ENCODE data around the gene FAM25A.
"Not testable (repeated sequence)": the region's sequence is repeated elsewhere in the genome, so short reads cannot be mapped to it uniquely, and the experiment has no call there.

The FAM25A gene

DNA sequence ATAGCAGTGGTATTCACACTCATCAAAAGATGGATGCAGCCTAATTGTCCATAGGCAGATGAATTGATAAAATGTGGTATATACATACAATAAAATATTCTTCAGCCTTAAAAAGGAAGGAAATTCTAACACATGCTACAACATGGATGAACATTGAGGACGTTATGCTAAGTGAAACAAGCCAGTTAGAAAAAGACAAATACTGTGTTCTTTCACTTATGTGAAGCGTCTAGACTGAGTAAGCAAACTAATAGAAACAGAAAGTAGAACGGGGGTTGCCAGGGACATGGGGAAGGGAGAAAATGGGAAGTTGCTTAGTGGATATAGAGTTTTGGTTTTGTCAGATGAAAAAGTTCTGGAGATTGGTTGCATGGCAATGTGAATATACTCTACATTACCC, 6.6 kb upstream of the FAM25A start:
- DNase-seq (ENCODE audit: low read depth in 2 of 2) = not testable (repeated sequence)

DNA sequence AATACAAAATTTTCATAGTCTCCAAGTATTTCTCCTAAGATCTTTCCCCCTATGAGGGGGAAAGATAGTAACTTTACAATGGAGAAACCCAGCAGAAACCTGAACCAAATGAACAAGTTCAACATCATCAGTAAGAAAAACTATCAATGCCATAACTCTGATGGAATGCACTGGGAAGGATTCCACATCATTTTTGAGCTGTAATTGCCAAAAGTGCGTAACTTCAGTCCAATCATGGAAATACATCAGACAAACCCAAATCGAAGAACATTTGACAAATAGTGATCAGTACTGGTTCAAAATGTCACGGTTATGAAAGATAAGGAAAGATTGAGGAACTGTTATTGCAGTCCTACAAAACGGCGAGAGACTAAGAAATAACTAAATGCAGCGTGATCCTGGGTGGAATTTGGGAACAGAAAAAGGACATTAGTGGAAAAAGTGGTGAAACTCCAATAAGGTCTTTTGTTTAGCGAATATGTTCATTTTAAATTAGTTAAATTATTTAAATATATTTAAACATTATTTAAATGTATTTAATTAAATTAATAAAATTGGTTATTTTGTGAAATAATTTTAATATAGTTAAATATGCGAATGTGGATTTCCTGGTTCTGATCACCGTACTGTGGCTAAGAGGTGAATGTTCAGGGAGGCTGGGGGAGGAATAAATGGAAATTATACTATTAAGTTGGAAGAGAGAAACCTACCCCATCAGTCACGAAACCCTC, 4.9 kb upstream of the FAM25A start:
- not testable (repeated sequence) for DNase-seq (ENCODE audit: low read depth in 2 of 2)

DNA sequence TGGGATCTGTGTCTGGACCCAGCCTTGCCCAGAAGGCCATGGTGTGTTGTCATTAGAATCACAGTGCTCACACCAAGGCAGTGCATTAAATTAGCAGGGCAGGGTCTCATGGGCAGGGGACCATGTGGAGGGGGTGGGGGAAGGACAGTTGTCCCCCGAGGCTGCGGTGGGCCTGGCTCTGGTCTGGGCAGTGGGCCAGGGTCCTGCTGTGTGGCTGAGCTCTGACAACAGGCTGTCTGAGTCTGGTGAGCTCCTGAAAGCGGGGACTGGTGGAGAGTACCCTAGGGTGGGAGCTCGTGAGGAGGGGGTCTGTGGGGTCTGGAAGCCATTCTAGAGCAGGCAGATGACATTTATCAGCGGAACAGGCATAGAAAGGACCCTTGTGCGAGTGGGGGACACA, 2.0 kb upstream of the FAM25A start:
- DNase-seq (ENCODE audit: low read depth in 2 of 2) = not testable (repeated sequence)

DNA sequence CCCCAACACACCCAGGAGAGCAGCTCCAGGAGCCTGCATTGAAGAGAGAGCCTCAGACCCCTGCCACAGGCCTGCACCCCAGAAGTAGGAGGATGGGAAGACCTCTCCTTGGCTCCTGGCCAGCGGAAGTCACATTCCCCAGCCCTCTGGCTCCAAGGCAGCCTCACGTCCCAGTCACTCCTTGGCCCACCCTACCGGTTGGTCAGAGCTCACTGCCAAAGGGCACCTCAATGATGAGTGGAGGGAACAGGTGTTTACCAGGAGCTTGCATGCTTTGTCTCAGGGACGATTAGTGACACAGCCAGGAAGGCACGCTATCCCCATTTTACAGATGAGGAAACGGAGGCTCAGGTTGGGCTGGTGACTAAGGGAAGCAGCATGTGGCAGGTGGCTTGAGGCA, 1.0 kb upstream of the FAM25A start:
- DNase-seq (ENCODE audit: low read depth in 2 of 2) = not testable (repeated sequence)

DNA sequence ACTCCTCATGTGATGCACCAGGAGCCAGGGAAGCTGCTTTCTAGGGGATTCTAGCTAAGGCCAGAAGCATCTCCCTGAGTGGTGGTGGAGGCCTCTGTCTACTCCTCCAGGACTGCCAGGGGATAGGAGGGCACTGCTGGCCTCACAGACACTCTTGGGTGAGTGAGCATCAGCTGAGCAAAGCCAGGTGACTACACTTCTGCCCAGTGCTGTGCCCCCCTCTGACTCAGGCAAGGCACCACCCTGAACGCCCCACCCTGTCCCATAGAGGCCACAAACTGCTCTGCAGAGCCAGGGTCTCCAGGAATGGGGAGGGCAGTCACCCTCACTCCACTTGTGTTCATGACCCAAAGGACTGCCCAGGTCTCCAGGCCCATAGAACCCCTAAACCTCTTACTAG, 590 bp upstream of the FAM25A start:
- DNase-seq (ENCODE audit: low read depth in 2 of 2) = not testable (repeated sequence)

DNA sequence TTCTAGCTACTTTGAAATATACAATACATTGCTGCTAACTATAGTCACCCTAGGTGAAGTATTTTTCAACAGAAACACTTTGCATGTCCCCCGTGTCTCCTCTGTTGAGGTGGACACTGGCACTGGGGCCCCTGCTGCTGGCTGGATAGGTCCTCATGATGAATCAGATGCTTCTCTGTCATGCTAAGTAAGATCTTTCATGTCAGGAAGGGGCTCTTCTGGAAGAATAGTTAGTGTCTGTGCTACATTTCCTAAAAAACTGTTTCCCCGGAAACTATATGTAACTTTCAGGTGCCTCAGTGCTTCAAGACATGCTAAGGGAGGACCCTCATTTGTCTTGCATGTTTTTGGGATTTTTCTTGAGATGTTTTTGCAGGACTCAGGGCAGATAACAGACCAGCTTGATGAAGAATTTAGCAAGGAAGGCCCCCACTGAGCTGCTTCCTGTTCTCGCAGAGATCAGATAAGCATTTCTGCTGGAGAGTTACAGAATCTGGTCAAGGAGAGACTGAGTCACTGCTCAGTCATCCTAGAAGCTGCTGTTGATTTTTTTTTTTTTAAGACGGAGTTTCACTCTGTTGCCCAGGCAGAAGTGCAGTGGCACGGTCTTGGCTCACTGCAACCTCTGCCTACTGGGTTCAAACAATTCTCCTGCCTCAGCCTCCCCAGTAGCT, 5.3 kb downstream of the FAM25A start:
- peak; percentile 6 to 17 for DNase-seq (ENCODE audit: low read depth in 2 of 2)

DNA sequence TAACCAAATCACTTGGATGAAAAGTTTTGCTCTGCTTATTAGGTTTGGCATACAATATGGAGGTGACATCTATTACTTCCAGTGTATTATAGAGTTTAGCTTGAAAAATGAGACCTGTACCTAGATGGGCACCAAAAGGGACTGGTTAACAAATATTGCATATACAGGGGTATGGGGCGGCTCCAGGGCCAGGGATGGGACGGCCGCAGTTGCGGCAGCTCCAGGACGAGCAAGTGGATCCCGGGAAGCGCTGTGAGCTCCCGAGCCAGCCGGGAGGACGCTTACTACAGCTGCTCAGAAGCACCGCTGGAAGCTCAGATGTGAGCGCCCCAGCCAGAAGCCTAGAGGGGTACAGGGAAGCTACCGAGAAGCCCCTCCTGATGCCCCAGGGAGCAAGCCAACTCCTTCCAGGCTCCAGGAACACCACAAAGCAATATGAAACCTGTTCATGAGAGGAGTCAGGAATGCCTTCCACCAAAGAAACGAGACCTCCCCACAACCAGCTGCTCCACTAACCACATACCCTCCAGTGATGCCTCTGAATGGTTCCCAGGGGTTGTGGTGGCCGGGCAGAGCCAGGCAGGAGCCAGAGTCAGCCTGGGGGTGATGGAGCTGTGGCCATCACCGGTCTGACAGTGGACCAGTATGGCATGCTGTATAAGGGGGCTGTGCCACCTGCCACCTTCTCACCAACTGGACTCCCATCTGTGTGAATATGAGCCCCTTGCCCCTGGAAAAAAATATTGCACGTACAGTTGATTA, 6.8 kb downstream of the FAM25A start:
- DNase-seq (ENCODE audit: low read depth in 2 of 2) = not testable (repeated sequence)

DNA sequence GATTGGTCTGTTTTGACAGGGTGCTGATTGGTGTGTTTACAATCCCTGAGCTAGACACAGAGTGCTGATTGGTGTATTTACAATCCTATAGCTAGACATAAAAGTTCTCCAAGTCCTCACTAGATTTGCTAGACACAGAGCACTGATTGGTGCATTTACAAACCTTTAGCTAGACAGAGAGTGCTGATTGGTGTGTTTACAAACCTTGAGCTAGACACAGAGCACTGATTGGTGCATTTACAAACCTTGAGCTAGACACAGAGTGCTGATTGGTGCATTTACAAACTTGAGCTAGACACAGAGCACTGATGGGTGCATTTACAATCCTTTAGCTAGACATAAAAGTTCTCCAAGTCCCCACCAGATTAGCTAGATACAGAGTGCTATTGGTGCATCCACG, 10.3 kb downstream of the FAM25A start:
- DNase-seq (ENCODE audit: low read depth in 2 of 2) = not testable (repeated sequence)

DNA sequence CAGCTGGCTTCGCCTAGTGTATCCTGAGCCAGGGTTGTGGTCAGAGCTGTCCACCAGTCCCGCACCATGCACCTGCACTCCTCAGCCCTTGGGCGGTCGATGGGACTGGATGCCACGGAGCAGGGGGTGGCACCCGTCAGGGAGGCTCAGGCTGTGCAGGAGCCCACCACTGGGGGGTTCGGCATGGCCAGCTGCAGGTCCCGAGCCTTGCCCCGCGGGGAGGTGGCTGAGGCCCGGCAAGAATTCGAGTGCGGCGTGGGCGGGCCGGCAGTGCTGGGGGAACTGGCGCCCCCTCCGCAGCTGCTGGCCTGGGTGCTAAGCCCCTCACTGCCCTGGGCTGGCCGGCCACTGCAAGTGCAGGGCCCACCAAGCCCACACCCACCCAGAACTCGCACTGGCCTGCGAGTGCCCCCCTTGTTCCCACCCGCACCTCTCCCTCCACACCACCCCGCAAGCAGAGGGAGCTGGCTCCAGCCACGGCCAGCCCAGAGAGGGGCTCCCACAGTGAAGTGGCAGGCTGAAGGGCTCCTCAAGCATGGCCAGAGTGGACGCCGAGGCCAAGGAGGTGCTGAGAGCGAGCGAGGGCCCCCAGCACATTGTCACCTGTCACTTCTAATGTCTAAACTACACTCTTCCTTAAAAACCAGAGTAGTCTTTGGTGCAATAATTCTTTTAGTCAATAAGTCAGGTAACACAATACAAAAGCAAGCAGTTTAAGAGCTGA, 11.0 kb downstream of the FAM25A start:
- no peak for DNase-seq (ENCODE audit: low read depth in 2 of 2)

DNA sequence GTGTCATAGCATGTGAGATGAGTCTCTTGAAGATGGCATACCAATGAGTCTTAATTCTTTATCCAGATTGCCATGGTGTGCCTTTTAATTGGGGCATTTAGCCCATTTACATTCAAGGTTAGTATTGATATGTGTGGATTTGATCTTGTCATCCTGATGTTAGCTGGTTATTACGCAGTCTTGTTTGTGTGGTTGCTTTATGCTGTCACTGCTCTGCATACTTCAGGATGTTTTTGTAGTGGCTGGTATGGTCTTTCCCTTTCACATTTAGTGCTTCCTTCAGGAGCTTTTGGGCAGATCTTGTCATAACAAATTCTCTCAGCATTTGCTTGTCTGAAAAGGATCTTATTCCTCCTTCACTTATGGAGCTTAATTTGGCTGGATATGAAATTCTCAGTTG, 16.5 kb downstream of the FAM25A start:
- DNase-seq (ENCODE audit: low read depth in 2 of 2) = no peak

DNA sequence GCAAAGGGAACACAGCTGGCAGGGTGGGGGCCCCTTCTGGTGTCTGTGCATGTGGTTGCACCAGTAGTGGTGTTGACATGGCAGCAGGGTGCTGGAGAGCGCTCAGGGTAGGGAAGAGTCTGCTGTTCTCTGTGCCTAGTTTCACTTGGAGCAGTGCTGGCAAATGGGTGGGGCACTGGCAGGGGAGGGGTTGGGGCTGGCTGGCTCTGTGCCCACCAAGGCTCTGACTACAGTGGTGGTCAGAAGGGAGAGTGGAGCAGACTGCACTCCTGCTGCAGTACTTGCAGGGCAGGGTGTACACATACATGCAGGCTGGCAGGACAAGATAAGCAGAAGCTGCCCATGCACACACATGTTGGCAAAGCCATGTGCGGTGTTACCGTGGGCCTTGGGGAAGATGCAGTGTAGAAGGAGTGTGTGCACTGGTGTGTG, 18.2 kb downstream of the FAM25A start:
- DNase-seq (ENCODE audit: low read depth in 2 of 2) = no peak

DNA sequence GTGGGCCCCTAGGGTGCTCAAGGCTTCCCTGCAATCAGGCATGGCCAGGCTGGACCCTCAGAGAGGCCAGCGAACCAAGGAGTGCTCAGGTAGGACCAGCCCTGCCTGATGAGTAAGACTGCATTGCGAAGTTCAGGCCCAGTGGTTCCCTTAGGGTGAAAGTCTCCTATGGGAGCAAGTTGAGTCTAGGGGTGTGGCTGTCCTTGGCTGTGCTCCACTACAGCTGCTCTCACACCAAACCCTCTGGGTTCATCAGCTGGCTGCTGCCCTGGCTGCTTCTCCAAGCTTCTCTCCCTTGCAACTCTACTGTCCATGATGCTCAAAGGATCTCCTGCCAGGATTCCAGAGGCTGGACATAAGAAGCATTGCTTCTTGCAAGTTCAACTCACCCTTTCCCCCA, 18.7 kb downstream of the FAM25A start:
- no peak for DNase-seq (ENCODE audit: low read depth in 2 of 2)

DNA sequence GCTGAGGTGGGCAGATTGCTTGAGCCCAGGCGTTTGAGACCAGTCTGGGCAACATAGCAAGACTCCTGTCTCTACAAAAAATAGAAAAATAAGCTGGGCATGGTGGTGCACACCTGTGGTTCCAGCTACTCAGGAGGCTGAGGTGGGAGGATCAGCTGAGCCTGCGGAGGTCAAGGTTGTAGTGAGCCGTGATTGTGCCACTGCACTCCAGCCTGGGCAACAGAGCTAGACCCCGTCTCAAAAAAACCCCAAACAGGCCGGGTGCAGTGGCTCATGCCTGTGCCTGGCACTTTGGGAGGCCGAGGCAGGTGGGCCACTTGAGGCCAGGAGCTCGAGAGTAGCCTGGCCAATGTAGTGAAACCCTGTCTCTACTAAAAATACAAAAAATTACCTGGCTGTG, 23.5 kb downstream of the FAM25A start:
- DNase-seq (ENCODE audit: low read depth in 2 of 2) = not testable (repeated sequence)

DNA sequence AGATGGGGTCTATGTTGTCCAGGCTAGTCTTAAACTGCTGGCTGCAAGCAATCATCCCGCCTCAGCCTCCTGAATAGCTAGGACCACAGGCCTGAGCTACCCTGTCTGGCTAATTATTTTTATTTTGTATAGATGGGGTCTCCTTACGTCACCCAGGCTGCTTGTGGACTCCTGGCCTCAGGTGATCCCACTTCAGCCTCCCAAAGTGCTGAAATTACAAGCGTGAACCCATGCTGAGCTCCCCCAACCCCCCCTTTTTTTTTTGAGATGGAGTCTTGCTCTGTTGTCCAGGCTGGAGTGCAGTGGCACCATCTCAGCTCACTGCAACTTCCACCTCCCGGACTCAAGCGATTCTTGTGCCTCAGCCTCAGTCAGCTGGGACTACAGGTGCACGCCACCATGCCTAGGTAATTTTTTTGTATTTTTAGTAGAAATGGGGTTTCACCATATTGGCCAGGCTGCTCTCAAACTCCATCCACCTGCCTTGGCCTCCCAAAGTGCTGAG, 25.4 kb downstream of the FAM25A start:
- DNase-seq (ENCODE audit: low read depth in 2 of 2) = no peak

DNA sequence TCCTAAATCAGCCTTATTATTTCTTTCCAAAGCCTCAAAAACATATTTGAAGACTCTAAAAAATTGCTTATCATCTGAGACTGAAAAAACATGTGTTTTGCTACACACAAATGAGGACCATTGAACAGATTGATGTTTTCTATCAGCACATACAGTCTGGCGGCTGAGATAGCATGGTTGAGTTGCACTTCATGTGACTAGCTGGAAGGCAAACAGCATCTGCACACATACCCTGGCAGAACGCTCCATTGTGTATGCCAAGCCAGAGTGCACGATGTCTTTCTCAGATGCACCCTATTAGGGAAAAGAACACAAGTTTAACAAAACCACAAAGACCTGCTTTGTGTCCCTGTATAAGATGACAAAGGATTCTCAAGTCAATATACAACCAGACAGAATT, 33.0 kb downstream of the FAM25A start:
- no peak for DNase-seq (ENCODE audit: low read depth in 2 of 2)

DNA sequence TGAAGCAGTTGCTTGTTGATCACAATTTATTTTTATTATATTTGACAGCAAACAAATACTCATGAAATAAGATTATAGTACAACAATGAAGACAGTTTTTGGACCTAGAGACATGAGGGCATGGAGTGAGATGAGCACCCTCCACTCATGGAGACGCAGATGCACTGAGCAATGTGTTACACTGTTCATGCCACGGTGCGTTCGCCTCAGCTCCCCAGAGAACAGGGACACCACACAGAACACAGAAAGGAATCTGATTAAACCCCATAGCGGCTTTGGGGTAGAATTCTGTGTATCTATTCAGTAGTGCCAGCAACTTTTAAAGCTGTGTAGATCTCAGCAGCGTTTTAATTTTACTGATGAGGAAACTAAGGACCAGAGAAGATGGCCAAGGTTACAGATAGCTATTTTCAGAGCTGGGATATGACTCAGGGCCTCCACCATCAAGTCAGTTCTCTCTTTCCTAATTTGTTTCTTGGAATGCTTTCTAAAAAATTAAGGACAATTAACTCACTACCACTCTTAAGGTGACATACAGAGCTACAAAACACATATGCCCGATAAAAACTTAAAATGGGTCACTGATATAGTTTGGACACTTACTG, 33.6 kb downstream of the FAM25A start:
- no peak for DNase-seq (ENCODE audit: low read depth in 2 of 2)

DNA sequence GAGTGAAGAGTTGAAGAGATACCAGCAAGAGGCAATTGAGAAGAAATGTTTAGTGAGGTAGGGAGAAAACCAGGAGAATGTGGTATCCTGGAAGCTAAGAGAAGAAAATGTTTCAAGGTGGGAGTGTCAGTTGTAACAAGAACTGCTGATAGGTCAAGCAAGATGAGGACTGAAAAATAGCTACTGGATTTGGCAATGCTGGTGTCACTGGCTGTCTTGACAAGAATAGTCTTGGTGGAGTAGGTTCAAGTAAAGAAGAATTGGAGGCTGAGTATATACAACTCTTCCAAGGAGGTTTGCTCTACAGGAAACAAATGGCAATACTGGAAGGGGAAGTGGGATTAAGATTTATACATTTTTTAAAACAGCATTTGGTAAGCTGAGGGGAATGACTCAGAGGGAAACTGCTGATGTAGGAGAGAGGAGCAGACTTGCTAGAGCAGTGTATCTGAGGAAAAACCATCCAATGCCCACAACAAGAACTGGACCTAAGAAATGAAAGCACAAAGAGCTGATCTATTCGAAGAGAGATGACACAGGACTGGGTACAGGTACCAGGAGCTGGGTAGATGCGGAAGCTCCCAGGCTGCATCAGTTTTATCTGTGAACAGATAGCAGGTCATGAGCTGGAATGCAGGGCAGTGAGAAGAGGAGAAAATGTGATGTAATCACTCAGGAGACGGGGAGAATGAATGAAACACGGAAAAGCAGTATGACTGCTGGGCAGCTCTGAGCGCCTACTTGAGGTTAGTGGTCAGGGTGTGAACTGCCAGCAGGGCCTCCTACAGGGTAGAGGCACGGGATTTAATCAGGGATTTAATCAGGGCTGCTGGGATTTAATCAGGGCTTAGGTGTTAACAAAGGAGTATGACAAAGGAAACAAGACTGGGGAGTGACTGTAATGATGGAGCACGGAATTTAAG, 34.5 kb downstream of the FAM25A start:
- no peak for DNase-seq (ENCODE audit: low read depth in 2 of 2)

DNA sequence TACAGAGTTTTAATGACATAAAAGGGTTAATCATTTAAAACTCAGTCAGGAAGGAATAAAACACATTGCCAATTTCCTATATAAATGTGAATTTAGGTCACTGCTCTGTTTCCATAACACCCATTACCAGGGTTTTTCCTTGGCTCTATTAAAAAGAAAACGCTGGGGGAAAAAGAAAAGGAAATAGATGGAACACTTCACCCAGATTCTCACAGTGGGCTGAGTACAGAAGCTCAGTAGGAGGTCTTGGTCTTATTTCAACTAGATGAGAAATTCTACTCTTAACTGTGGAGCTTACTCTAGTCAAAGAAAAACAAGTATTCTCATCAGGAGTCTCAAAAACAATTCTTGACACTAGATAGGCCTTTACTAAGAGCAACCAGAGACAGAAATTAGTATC, 38.1 kb downstream of the FAM25A start:
- no peak for DNase-seq (ENCODE audit: low read depth in 2 of 2)

DNA sequence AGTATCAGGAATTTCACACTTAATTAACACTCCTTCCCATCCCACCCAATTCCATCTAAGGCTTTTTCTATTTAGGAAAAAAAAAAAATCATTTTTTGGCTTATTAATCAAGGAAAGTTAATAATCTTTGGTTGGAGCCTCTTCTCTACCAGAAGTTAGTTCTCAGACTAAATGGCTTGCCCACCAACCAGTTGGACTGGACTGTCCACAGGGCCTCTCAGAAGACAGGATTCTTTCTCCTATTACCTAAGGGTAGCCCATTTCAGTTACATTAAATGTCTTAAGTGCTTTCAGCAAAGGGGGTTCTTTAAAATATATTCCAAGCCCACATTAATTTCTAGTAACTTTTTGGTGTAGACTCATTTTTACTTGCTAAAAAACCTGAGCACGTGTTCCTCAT, 39.3 kb downstream of the FAM25A start:
- DNase-seq (ENCODE audit: low read depth in 2 of 2) = no peak

DNA sequence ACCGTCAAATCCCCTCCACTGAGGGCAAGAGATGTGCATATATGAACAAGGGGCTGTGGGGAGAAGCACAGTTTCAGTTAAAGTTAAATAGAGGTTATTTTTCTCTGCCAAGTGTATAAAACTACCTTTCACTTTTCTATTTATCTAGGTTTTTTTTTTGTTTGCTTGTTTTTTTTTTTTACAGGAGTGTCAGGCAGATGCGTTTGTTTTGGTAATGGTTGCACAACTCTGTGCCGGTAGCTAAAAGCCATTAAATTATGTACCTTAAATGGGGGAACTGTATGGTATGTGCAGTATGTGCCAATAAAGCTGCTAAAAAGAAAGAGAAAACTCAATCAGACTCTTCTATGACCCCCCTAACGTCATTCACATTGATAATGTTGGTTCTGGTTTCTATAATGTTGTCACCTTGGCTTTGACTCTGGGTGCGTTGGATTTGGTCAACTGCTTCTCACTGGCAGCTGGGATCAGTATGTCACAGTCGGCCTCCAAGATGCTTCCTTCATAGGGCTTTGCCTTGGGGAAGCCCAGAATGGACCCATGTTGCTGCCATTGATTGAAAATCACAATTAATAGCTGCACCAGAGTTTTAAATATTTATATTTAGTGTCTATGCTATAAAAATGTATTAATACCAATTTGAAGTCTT, 40.3 kb downstream of the FAM25A start:
- no peak for DNase-seq (ENCODE audit: low read depth in 2 of 2)
